Effector memory CD8-positive, alpha-beta T cell (primary cell): ENCODE data around the gene SLC6A7.
A peak's percentile ranks its signal among the peaks of the same experiment; 100 is the strongest.

Experiments
- ATAC-seq: fragments of 150-1000 bp; cut with Tn5 transposase; replicated peaks from 2 replicates; pipeline ENCODE4 v1.10.0; 2021; ENCODE audit warnings: mild to moderate bottlenecking, moderate library complexity
- DNase-seq, 3 experiments: peaks; one replicate each; pipeline ENCODE4 v3.0.0; 2021
- H3K27ac Mint-ChIP-seq, 2 donors: one replicate each; pipeline ENCODE4 v1.8.0; 2022; ENCODE audit warnings: mild to moderate bottlenecking in 2 of 2, mixed read lengths in 2 of 2, moderate library complexity in 2 of 2
- H3K27me3 Mint-ChIP-seq, 2 donors: one replicate each; pipeline ENCODE4 v1.8.0; 2022; ENCODE audit warnings: mixed read lengths in 2 of 2
- H3K36me3 Mint-ChIP-seq: one replicate; pipeline ENCODE4 v1.8.0; 2022; ENCODE audit warnings: mild to moderate bottlenecking, moderate library complexity, mixed read lengths; ENCODE audit not compliant: insufficient read depth
- H3K4me1 Mint-ChIP-seq, 2 donors: one replicate each; pipeline ENCODE4 v1.8.0; 2022; ENCODE audit warnings: low read depth in 2 of 2, mixed read lengths in 2 of 2
- H3K4me3 Mint-ChIP-seq, 2 donors: one replicate each; pipeline ENCODE4 v1.8.0; 2022; ENCODE audit warnings: mild to moderate bottlenecking in 2 of 2, mixed read lengths in 2 of 2, moderate library complexity in 2 of 2
- H3K9me3 Mint-ChIP-seq, 2 donors: one replicate each; pipeline ENCODE4 v1.8.0; 2022; ENCODE audit warnings: mixed read lengths in 2 of 2

Gene SLC6A7

GRCh38 chr5:150254774-150255173 lies 64.9 kb downstream of the SLC6A7 start:
- Mint-ChIP-seq H3K4me1 (no peaks in the 10 kb centered on the region), H3K4me3 (no peak overlapping the region), H3K9me3 (no peaks in the 10 kb centered on the region), H3K36me3 (no peaks in the 10 kb centered on the region), H3K27me3 (peaks cover 3 to 20% of the 10 kb centered on the region in 2 donors), H3K27ac (no peak overlapping the region)
- DNase-seq (no peak), ATAC-seq (no peak)

GRCh38 chr5:150255659-150256409 lies 66.0 kb downstream of the SLC6A7 start:
- H3K27me3 Mint-ChIP-seq, result peaks cover 0 to 15% of the 10 kb centered on the region in 2 donors
- no peak for ATAC-seq
- no peak overlapping the region for H3K27ac Mint-ChIP-seq
- no peak overlapping the region for H3K4me3 Mint-ChIP-seq
- DNase-seq, result no peak
- H3K4me1 Mint-ChIP-seq, result no peaks in the 10 kb centered on the region
- no peaks in the 10 kb centered on the region for H3K9me3 Mint-ChIP-seq
- H3K36me3 Mint-ChIP-seq, result no peaks in the 10 kb centered on the region

GRCh38 chr5:150256410-150257064 lies 66.7 kb downstream of the SLC6A7 start:
- no peaks in the 10 kb centered on the region for H3K9me3 Mint-ChIP-seq
- no peak for ATAC-seq
- H3K27ac Mint-ChIP-seq, result no peak overlapping the region
- H3K36me3 Mint-ChIP-seq, result no peaks in the 10 kb centered on the region
- no peak for DNase-seq
- no peak overlapping the region for H3K4me3 Mint-ChIP-seq
- H3K4me1 Mint-ChIP-seq, result no peaks in the 10 kb centered on the region
- peaks cover 0 to 11% of the 10 kb centered on the region in 2 donors for H3K27me3 Mint-ChIP-seq

DNA sequence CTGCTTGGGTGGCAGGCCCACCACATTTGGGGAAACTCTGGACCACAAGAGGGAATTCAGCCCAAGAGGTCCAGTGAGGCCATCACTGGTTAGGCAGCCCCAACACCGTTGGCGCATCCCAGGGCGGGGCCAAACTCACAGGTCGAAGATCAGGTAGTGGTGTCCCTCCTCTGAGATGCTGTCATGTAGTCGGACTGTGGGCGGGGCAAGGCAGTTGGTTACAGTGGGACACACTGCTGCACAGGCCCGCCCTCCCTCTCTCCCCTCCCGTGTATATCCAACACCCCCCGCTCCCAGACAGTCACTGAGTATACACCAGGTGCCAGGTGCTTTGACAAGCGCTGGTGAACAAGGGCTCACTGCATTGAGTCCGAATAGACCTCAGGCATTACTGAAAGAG lies 67.6 kb downstream of the SLC6A7 start:
- Mint-ChIP-seq H3K9me3 (no peaks in the 10 kb centered on the region), H3K4me3 (no peak overlapping the region), H3K27ac (no peak overlapping the region), H3K36me3 (no peaks in the 10 kb centered on the region), H3K4me1 (no peaks in the 10 kb centered on the region), H3K27me3 (peaks cover 0 to 6% of the 10 kb centered on the region in 2 donors)
- ATAC-seq (no peak), DNase-seq (no peak)

DNA sequence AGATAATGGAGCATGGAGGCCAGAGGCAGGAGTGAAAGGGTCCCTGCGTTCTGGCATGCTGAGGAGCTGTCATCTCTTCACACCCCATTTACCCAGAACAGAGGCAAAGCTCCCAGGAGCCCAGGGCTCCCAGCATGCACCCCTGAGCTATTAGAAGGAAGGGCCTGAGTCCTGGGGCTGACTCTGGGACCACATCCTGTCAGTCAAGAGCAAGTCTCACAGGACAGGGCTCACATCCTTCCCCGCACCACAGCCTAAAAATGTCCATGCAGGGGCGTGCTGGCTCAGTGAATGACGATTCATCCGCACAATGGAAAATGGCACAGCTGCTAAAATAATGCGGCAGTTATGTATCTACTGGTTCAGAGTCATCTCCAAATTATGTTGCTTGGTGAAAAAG lies 68.3 kb downstream of the SLC6A7 start:
- DNase-seq, result no peak
- Mint-ChIP-seq H3K4me1 (no peaks in the 10 kb centered on the region), H3K36me3 (no peaks in the 10 kb centered on the region), H3K27ac (peak overlapping the region in 1 of 2 donors; percentile 8), H3K27me3 (peaks cover 0 to 6% of the 10 kb centered on the region in 2 donors), H3K4me3 (no peak overlapping the region), H3K9me3 (no peaks in the 10 kb centered on the region)
- ATAC-seq, result no peak
